ENCODE results near the gene CMBL. TPM values are rescaled to one million over a fixed set of nuclear protein-coding genes. Genes with fewer than 3 reads are reported as not detected.
A peak's percentile ranks its signal among the peaks of the same experiment; 100 is the strongest.
"Not testable (repeated sequence)": the region's sequence is repeated elsewhere in the genome, so short reads cannot be mapped to it uniquely, and the experiment has no call there.

The CMBL gene
- total and polyA plus RNA-seq, 2 of the 13 experiments (the other 11 are each of a cell fraction or from before 2014, with no cell fraction given), result 11.5 to 17.0 TPM

GRCh38 chr5:10272875-10273209 is 34.9 kb downstream of the CMBL start:
- H3K36me3 ChIP-seq (replicated peaks in 1 of 2; ENCODE audit: control insufficient read depth in 1 of 2, insufficient read depth in 2 of 2, low read length in 2 of 2); POLR2A ChIA-PET; H3K27ac ChIP-seq (ENCODE audit: extremely low read length, insufficient read depth, low read length); BruUV-seq (replicated peaks); H3K27me3 ChIP-seq (ENCODE audit: control insufficient read depth in 1 of 2, insufficient read depth in 2 of 2, low read length in 2 of 2); H3K4me3 ChIP-seq (replicated peaks in 1 of 3; ENCODE audit: insufficient read depth in 1 of 3, low read depth in 2 of 3, low read length in 3 of 3); H3K79me2 ChIP-seq (ENCODE audit: insufficient read depth, low read length); FAIRE-seq; CTCF ChIA-PET (ENCODE audit: low intra/inter-chr PET ratio, low total read pairs); in situ Hi-C loops (cut with HindIII; ENCODE audit: extremely low pct_ligation_motif_present, low pct_unique_long_range_greater_than_20kb); H3K9me3 ChIP-seq (ENCODE audit: low read length); H4K20me1 ChIP-seq (ENCODE audit: insufficient read depth, low read length); intact Hi-C loops (cut with micrococcal nuclease; ENCODE audit: unreplicated experiment): not testable (repeated sequence)
- ATAC-seq (peak; percentile 57), DNase-seq (ENCODE audit: low spot score) (peak; percentile 46)
- peak overlapping the region; percentile 66 for H3K4me2 ChIP-seq (ENCODE audit: low read depth, low read length)
- peaks cover 23% of the 10 kb centered on the region for H3K4me1 ChIP-seq (ENCODE audit: insufficient read depth, low read length)
- H2AFZ ChIP-seq (ENCODE audit: low read length), result peak overlapping the region; percentile 76
- WGBS (ENCODE audit: low lambda C conversion rate), result 5% methylated on average over 6 of the region's 6 CpGs
- peak; percentile 21; the same call in 1 of the 2 replicates for TF ChIP-seq HNF4A (CRISPR knock-in tag; IDR thresholded peaks at IDR 0.05)
- 0 out of 2 replicates have a peak overlapping the region, but pooled peaks have one; percentile 29 for H3K9ac ChIP-seq (ENCODE audit: insufficient read depth, low read depth, low read length)

GRCh38 chr5:10272053-10272874 is 35.4 kb downstream of the CMBL start:
- Histone ChIP-seq H3K4me2 (ENCODE audit: low read depth, low read length) (peak overlapping the region; percentile 66), H3K27me3 (ENCODE audit: control insufficient read depth in 1 of 2, insufficient read depth in 2 of 2, low read length in 2 of 2) (no peaks in the 10 kb centered on the region), H3K79me2 (ENCODE audit: insufficient read depth, low read length) (no peaks in the 10 kb centered on the region), H2AFZ (ENCODE audit: low read length) (peak overlapping the region; percentile 76), H3K36me3 (replicated peaks in 1 of 2; ENCODE audit: control insufficient read depth in 1 of 2, insufficient read depth in 2 of 2, low read length in 2 of 2) (no peaks in the 10 kb centered on the region), H3K4me1 (ENCODE audit: insufficient read depth, low read length) (peaks cover 23% of the 10 kb centered on the region), H3K4me3 (replicated peaks in 1 of 3; ENCODE audit: insufficient read depth in 1 of 3, low read depth in 2 of 3, low read length in 3 of 3) (no peak overlapping the region), H3K9me3 (ENCODE audit: low read length) (no peaks in the 10 kb centered on the region), H3K27ac (ENCODE audit: extremely low read length, insufficient read depth, low read length) (no peak overlapping the region), H4K20me1 (ENCODE audit: insufficient read depth, low read length) (no peaks in the 10 kb centered on the region), H3K9ac (ENCODE audit: insufficient read depth, low read depth, low read length) (0 out of 2 replicates have a peak overlapping the region, but pooled peaks have one; percentile 29)
- TF ChIP-seq ZNF121 (CRISPR knock-in tag; IDR thresholded peaks at IDR 0.05) (peak; percentile 64), ZNF263 (CRISPR knock-in tag; IDR thresholded peaks at IDR 0.05) (0 out of 2 replicates have a peak, but pooled peaks have one; percentile 33), JUN (CRISPR knock-in tag; IDR thresholded peaks at IDR 0.05) (no peak), ZNF770 (CRISPR knock-in tag; IDR thresholded peaks at IDR 0.05) (0 out of 2 replicates have a peak, but pooled peaks have one; percentile 13)
- in situ Hi-C loops (cut with HindIII; ENCODE audit: extremely low pct_ligation_motif_present, low pct_unique_long_range_greater_than_20kb) (no loop called here), intact Hi-C loops (cut with micrococcal nuclease; ENCODE audit: unreplicated experiment) (no loop called here)
- FAIRE-seq, result peak; percentile 37
- BruUV-seq (replicated peaks), result no TSS peak
- ATAC-seq, result peak; percentile 56
- DNase-seq (ENCODE audit: low spot score), result no peak
- POLR2A ChIA-PET, result no interaction called here
- CTCF ChIA-PET (ENCODE audit: low intra/inter-chr PET ratio, low total read pairs), result no interaction called here
- 54% methylated on average over 9 of the region's 9 CpGs for WGBS (ENCODE audit: low lambda C conversion rate)

Measured in HepG2 (cell line).